ENCODE measurements around the gene CACNA1F.

DNA sequence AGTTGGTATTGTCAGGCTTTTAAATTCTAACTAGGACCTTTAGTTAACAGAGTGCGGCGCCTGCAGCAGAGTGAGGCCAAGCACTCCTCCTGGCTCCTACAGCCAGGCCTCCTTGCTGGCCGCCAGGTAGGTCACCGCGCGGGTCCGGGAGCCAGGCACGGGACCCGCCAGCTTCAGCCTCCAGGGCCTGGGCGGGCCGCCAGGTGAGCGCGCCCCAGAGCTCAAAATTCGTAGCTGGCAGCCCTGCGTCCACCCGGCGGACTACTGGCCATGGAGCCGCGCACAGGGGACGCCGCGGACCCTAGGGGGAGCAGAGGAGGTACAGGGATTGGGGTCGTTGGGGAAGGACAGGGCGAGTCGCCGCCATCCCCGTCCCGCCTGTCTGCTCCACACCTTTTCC is 70.5 kb downstream of the CACNA1F start, which contains the start of gene MAGIX:
- TF ChIP-seq, protein P1, sequence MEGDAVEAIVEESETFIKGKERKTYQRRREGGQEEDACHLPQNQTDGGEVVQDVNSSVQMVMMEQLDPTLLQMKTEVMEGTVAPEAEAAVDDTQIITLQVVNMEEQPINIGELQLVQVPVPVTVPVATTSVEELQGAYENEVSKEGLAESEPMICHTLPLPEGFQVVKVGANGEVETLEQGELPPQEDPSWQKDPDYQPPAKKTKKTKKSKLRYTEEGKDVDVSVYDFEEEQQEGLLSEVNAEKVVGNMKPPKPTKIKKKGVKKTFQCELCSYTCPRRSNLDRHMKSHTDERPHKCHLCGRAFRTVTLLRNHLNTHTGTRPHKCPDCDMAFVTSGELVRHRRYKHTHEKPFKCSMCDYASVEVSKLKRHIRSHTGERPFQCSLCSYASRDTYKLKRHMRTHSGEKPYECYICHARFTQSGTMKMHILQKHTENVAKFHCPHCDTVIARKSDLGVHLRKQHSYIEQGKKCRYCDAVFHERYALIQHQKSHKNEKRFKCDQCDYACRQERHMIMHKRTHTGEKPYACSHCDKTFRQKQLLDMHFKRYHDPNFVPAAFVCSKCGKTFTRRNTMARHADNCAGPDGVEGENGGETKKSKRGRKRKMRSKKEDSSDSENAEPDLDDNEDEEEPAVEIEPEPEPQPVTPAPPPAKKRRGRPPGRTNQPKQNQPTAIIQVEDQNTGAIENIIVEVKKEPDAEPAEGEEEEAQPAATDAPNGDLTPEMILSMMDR (IDR thresholded peaks at IDR 0.05; ENCODE audit: low read length): no peak
- TF ChIP-seq EZH2 (optimal IDR thresholded peaks at IDR 0.05; ENCODE audit: low read depth, low read length): no peak

All from MM.1S (cell line).